Sigmoid colon (tissue), 7 donors: Measurements from ENCODE around the gene NKAIN1. TPM values are rescaled to one million over a fixed set of nuclear protein-coding genes. Genes with fewer than 3 reads are reported as not detected.
A peak's percentile ranks its signal among the peaks of the same experiment; 100 is the strongest.

Experiments
- DNase-seq: peaks from one replicate; pipeline ENCODE4 v3.0.0-alpha.2; 2019
- H3K27ac ChIP-seq, 4 donors: fragments of 200-600 bp; sonication (generic); one replicate each; pipeline ENCODE4 v1.5.1; 2016 to 2019; ENCODE audit warnings: mild to moderate bottlenecking in 1 of 4
- H3K27me3 ChIP-seq, 3 donors: fragments of 200-600 bp; sonication (generic); one replicate each; pipeline ENCODE4 v1.5.1; 2019; ENCODE audit warnings: mild to moderate bottlenecking in 1 of 3
- H3K36me3 ChIP-seq, 4 donors: fragments of 200-600 bp; sonication (generic); one replicate each; pipeline ENCODE4 v1.5.1; 2016 to 2019
- H3K4me1 ChIP-seq, 4 donors: fragments of 200-600 bp; sonication (generic); one replicate each; pipeline ENCODE4 v1.5.1; 2017 to 2019
- H3K4me3 ChIP-seq, 4 donors: fragments of 200-600 bp; sonication (generic); one replicate each; pipeline ENCODE4 v1.5.1; 2017 to 2019; ENCODE audit warnings: mild to moderate bottlenecking in 2 of 4, moderate library complexity in 1 of 4
- H3K9me3 ChIP-seq, 4 donors: fragments of 200-600 bp in 3 of 4; sonication (generic) in 3 of 4; one replicate each; pipeline versions ENCODE4 v1.5.1 to v1.6.1; 2013 to 2019
- CTCF ChIP-seq, 4 experiments: fragments of 450-650 bp in 3 of 4; fragments of 200-600 bp in 1 of 4; IDR thresholded peaks; one replicate each; pipeline ENCODE4 v1.5.1; 2016 to 2019; ENCODE audit warnings: antibody characterized with exemption in 4 of 4, mild to moderate bottlenecking in 3 of 4, moderate library complexity in 2 of 4
- EP300 ChIP-seq, 4 donors: sonication (generic); formaldehyde crosslinking; IDR thresholded peaks; one replicate each; pipeline ENCODE4 v1.6.1; 2017; ENCODE audit warnings: antibody characterized with exemption in 4 of 4
- POLR2A ChIP-seq, 2 donors: fragments of 450-650 bp; IDR thresholded peaks; one replicate each; pipeline ENCODE4 v1.6.1; 2016; ENCODE audit warnings: antibody characterized with exemption in 2 of 2, mild to moderate bottlenecking in 2 of 2, moderate library complexity in 2 of 2
- POLR2AphosphoS5 ChIP-seq, 4 donors: sonication (generic); formaldehyde crosslinking; IDR thresholded peaks; one replicate each; pipeline ENCODE4 v1.6.1; 2017; ENCODE audit warnings: antibody characterized with exemption in 4 of 4
- WGBS, 2 donors: extraction: QIAGEN DNeasy Blood & Tissue Kit; methylation state at CpG; one replicate each; pipeline ENCODE4 v1.1.7; 2013; 5-methylcytosine and 5-hydroxymethylcytosine counted together
- intact Hi-C: fragments of 100-400 bp; cut with DNase I; formaldehyde crosslinking; loops from one replicate; pipeline ENCODE4 v1.15.1; 2023
- polyA plus RNA-seq, 3 donors: library from polyadenylated mRNA; stranded (reverse); fragments of 200-250 nt; gene quantifications; one replicate each; pipeline ENCODE4 v1.2.3, GENCODE V29; 2013
- total RNA-seq, 4 donors: library from RNA; depleted of rRNA; stranded (reverse); fragments of >200 nt; gene quantifications; one replicate each; pipeline ENCODE4 v1.1.0, GENCODE V29; 2016
- donor health status: healthy with polysubstance abuse.
- donor health status: Bipolar disorder and iron deficiency.
- donor health status: healthy.

Gene NKAIN1
- total and polyA plus RNA-seq, 7 donors, result 0.28 to 1.4 (median 0.35) TPM; not detected in 3

GRCh38 chr1:31191281-31191680, 48.4 kb downstream of the NKAIN1 start:
- no peaks in the 10 kb centered on the region for H3K27me3 ChIP-seq
- H3K9me3 ChIP-seq, result no peaks in the 10 kb centered on the region
- 85 to 88% methylated on average over 1 of the region's 1 CpG for WGBS, 2 donors
- H3K27ac ChIP-seq, result no peak overlapping the region
- H3K4me3 ChIP-seq, result no peak overlapping the region
- no peaks in the 10 kb centered on the region for H3K36me3 ChIP-seq
- intact Hi-C loops, result no loop called here
- TF ChIP-seq POLR2A (IDR thresholded peaks at IDR 0.05) (no peak), CTCF (IDR thresholded peaks at IDR 0.05) (no peak), EP300 (IDR thresholded peaks at IDR 0.05) (no peak), POLR2AphosphoS5 (IDR thresholded peaks at IDR 0.05) (no peak)
- H3K4me1 ChIP-seq, result no peaks in the 10 kb centered on the region
- no peak for DNase-seq

DNA sequence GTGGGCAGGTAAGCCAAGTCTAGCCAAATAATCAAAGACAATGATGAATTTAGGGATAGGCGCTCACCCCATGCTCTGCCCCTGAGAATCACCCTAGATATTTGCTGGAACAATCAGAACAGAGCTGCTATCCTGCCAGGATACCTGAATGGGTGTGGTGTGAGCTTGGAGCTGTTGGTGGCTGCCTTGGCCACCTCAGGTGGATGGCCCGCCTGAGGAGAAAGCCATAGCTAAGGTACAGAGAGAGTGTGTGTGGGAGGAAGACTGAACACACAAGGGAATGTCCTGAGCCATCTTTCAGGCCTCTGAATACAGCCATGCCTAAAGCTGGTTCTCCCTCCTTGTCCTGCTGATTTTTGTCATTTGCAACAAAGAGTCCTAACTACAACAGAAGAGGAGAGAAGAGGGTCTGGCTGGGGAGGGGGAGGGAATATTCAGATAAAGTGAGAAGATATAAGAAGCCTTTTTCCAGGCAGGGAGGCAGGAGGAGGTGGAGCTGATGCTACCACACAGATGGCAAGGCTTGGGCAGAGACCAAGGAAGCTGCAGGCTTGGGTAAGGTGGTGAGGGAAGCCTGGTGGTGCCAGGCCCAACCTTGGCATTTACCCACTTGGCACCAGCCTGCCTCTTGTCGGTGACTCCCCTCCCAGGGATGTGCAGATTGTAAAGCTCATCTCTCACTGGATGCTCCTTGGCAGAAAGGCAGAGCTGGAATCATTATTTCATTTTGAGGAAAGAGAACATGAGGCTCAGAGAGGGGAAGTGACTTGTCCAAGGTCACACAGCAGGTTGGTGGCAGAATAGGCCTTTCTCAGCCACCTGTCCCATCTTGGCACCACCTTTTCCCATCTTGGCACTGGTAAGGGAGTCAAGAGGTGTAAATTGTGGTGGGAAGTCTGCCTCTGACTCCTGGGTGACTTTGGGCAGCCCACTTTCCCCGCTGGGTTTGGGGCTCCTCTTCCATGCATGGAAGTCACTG, 49.7 kb downstream of the NKAIN1 start:
- WGBS, 2 donors, result 81 to 89% methylated on average over 4 of the region's 4 CpGs
- no peaks in the 10 kb centered on the region for H3K4me1 ChIP-seq
- intact Hi-C loops, result no loop called here
- TF ChIP-seq CTCF (IDR thresholded peaks at IDR 0.05), result no peak
- TF ChIP-seq EP300 (IDR thresholded peaks at IDR 0.05), result no peak
- no peak for TF ChIP-seq POLR2A (IDR thresholded peaks at IDR 0.05)
- no peak for TF ChIP-seq POLR2AphosphoS5 (IDR thresholded peaks at IDR 0.05)
- H3K9me3 ChIP-seq, result no peaks in the 10 kb centered on the region
- H3K27me3 ChIP-seq, result no peaks in the 10 kb centered on the region
- H3K27ac ChIP-seq, result no peak overlapping the region
- DNase-seq, result no peak
- no peak overlapping the region for H3K4me3 ChIP-seq
- H3K36me3 ChIP-seq, result no peaks in the 10 kb centered on the region

- Histone ChIP-seq H3K4me1 (peaks cover 0 to 16% (median 12%) of the 10 kb centered on the region in 4 donors), H3K36me3 (no peaks in the 10 kb centered on the region), H3K9me3 (no peaks in the 10 kb centered on the region), H3K27me3 (peaks cover 3 to 38% (median 26%) of the 10 kb centered on the region in 3 donors), H3K4me3 (no peak overlapping the region), H3K27ac (no peak overlapping the region)
- DNase-seq, result no peak
- TF ChIP-seq POLR2A (IDR thresholded peaks at IDR 0.05) (no peak), CTCF (IDR thresholded peaks at IDR 0.05) (peak in 3 of 4 experiments; percentile 56 to 73 (median 59)), EP300 (IDR thresholded peaks at IDR 0.05) (no peak)
- intact Hi-C loops, result loop anchor here (1.0 kb wide), 1 partner anchor 238 kb away; no protein-coding TSS in a partner anchor
- WGBS, 2 donors, result 39 to 40% methylated on average over 6 of the region's 6 CpGs
These were observed 55.6 kb downstream of the NKAIN1 start for GRCh38 chr1:31183927-31184554.

DNA sequence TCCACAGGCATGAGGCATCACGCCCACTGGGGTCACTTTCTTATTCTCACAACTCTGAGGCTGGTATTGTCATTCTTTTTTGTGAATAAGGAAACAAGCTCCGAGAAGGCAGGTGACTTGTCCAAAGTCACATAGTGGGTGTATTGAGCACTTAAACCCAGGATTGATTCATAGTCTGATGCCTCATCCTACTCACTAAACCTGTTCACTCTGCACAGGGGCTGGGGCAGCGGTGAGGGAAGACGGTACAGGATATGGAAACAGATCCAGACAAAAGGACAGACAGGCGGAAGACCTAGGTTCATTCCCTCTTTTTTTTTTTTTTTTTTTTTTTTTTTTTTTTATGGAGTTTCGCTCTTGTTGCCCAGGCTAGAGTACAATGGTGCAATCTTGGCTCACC, 56.6 kb downstream of the NKAIN1 start:
- Histone ChIP-seq H3K4me3 (no peak overlapping the region), H3K27me3 (peaks cover 3 to 43% (median 26%) of the 10 kb centered on the region in 3 donors), H3K36me3 (no peaks in the 10 kb centered on the region), H3K9me3 (no peaks in the 10 kb centered on the region), H3K4me1 (peaks cover 0 to 16% (median 12%) of the 10 kb centered on the region in 4 donors), H3K27ac (no peak overlapping the region)
- WGBS, 2 donors, result 65 to 80% methylated on average over 6 of the region's 6 CpGs
- intact Hi-C loops, result loop anchor here (1.0 kb wide), 1 partner anchor 239 kb away; no protein-coding TSS in a partner anchor
- no peak for TF ChIP-seq POLR2A (IDR thresholded peaks at IDR 0.05)
- no peak for TF ChIP-seq CTCF (IDR thresholded peaks at IDR 0.05)
- no peak for TF ChIP-seq EP300 (IDR thresholded peaks at IDR 0.05)
- no peak for TF ChIP-seq POLR2AphosphoS5 (IDR thresholded peaks at IDR 0.05)
- DNase-seq, result no peak
